ENCODE measurements around the gene VWA5B1.

VWA5B1 gene

DNA sequence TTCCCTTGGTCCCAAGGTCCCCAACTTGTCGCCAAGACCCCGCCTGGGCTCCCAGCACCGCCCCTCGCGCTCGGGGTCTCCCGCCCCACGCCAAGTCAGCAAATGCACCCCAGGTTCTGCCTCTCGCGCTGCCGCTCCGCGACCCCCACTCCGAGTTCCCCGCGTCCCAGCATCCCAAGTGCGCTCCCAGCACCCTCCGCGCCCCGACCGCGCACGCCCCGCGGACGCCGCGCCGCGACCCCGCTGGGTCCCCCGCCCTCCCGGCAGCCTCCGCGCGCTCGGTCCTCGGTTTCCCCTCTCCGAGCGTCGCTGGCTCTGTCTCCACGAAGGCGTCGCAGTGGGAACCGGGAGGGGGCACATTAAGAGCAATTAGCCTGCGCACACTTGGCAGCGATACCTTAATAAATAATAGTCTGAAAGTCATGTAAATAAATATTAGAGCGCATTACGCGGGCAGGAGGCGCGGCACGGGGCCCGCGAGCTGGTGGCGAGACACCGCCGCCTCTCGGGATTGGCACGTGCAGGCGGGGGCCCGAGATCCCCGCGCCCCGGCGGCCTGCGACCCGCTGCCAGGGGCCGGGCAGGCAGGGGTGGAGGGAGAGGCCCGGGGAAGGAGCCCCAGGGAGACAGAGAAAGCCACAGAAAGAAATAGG lies 75.9 kb downstream of the VWA5B1 start:
- DNase-seq (ENCODE audit: low read depth in 1 of 2, low spot score in 1 of 2): no peak

DNA sequence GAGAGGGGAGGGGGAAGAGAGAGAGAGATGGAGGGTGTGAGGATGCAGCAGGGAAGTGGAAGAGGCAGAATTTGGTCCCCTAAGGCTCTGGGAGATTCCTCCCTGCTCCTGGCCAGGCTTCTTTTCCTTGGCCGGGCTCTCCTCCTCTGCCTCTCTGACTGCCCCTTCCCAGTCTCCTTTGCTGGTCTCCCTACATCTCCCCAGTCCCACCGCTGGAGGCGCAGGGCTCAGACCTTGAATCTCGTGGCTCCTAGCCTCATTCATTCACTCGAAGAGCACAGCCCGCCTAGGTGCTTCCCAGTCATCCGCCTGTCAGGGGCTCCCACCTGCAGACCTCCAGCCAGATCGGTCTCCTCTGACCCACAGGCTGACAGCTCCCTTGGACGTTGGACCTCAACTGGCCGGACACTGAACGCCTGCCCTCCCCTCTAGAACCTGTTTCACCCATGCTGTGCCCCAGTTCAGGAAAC lies 76.5 kb downstream of the VWA5B1 start:
- DNase-seq (ENCODE audit: low read depth in 1 of 2, low spot score in 1 of 2): no peak

DNA sequence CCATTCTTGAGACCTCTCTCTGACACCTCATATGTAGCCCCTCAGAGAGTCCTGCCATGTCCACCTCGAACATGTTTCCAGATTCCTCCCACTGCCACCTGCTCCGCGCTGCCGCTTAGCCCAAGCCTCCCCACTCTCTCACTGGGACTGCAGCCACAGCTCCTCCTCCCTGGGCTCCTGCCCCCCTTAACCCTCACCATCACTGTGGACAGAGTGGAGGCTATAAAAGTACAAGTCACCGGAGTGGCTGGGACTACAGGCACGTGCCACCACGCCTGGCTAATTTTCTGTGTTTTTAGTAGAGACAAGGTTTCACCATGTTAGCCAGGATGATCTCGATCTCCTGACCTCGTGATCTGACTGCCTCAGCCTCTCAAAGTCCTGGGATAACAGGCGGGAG lies 77.0 kb downstream of the VWA5B1 start:
- DNase-seq (ENCODE audit: low read depth in 1 of 2, low spot score in 1 of 2): no peak

DNA sequence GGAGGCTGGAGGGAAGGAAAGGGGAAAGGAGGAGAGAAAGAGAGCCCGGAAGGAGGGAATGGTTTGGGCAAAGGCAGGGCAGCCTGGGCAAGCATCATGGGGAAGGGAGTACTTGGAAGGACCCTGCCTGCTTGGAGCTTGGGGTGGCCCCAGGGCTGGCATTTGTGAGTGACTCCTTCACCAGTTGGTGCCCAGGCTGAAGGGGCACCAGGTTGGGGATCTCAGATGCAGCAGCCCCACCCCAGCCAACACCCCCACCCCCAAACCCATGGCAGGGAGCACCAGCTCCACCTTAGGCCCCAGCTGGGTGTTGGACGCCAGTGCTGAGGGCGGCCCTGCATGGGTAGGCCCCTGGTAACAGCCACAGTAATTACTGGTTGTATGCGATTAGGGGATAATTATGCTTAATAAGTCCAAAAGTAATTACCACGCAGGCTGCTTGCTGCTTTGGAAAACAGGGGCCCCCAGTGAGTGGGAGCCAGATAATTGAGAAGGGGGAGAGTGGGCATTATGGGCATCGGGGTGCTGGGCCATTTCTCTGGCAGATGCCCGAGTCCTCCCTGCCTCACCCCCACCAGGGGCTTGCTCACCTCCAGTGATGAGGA lies 78.3 kb downstream of the VWA5B1 start:
- no peak for DNase-seq (ENCODE audit: low read depth in 1 of 2, low spot score in 1 of 2)

DNA sequence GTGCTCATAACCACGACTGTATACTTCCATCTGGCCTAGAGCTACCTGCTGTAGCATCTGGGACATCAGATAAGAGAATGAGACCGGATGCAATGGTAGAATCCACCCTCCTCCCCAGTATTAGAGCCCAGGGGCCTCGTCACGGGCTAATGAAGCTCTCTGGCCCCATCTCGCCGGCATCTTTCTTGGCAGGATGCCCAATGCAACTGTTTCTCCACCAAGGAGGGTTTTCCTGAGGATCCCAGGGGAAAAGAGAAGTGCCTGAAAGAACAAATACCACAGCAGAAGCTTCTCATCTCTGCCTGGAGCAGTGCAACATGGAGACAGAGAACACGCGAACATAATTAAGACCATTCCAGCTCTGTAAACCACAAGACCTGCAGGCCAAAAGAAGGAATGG lies 80.0 kb downstream of the VWA5B1 start:
- no peak for DNase-seq (ENCODE audit: low read depth in 1 of 2, low spot score in 1 of 2)

DNA sequence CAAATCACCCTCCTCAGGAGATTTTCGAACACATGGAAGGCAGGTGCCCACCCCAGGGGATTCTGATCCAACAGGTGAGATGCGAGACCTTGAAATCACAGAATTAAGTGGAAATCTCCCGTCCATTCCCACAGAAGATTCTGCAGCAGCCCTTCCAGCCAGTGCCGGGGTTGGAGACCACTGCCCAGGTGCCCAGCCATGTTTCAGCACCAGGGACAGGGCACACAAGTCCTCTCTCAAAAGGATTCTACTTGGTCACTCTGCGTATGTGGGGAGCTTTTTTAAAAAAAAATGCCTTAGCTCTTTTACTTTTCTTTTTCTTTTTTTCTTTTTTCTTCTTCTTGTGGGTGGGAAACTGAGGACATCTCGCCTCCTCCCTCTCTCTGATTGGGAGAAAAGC lies 80.7 kb downstream of the VWA5B1 start:
- no peak for DNase-seq (ENCODE audit: low read depth in 1 of 2, low spot score in 1 of 2)

DNA sequence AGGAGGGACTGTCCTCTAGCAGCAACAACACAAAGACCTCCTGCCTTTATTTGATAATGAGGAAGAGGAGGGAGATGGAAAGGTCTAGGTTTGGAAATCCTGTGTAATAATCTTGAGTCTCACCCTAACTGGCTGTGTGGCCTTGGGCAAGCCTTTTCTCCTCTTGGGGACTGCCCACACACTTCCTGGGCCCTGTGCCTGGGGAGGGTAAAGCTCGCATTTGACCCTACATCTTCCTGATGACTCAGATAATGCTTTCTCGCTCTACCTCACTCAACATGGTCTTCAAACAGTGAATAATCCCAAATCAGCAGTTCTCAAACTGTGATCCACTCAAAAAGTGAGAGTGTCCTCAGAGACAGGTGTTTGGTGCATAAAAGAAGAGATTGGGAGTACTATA lies 81.2 kb downstream of the VWA5B1 start:
- no peak for DNase-seq (ENCODE audit: low read depth in 1 of 2, low spot score in 1 of 2)

DNA sequence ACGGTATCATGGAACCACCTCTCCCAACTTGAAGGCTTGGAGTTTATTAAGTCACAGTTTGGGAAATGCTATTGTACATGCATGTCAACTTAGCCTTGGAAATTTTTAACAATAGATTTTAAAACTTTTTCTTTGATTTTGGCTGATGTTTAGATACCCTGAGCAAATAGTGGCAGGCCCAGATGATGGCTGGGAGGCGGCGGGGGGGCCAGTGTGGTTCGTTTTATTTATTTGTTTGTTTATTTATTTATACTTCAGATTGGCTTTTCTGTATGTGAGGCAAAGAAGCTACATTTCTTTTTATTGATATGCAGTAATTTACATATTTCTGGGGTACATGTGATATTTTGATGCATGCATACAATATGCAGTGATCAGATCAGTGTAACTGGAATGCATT lies 82.0 kb downstream of the VWA5B1 start:
- DNase-seq (ENCODE audit: low read depth in 1 of 2, low spot score in 1 of 2): no peak

DNA sequence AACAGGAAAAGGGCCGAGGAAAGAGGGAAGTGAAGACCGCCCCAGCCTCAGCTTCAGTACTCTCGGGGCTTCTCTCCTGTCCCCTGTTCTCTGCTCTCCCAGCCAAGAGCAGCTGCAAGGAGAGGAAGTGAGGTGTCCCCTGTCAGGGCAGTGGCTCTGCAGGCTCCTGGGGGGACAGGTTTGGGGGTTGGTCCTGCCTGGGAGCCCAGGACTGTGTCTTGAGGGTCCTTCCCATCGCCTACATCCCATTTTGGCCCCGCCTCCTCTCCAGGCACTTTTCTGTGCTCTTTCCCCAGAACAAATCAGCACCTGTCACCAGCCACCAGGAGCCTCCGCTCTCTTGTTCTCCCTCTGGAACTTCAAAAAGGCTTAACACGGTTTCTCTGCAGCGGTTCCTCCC lies 82.6 kb downstream of the VWA5B1 start:
- no peak for DNase-seq (ENCODE audit: low read depth in 1 of 2, low spot score in 1 of 2)

DNA sequence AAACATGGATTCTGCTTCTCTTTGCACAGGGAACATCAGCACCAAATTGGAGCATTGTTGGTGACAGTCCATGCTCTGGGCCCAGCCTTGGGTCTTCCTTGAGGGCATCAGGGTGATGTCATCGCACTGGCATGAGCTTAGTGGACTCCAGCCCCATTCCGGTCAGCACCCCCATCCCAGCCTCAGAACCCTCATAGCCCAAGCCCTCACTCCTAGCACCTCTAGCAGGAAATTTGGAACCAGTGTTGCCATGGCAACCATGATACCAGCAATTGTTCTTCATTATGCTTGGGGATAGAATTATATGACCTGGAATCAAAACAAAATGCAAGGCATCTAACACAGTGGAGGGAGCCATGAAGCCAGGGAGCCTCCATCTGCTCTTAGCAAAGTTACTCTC lies 83.1 kb downstream of the VWA5B1 start:
- no peak for DNase-seq (ENCODE audit: low read depth in 1 of 2, low spot score in 1 of 2)

DNA sequence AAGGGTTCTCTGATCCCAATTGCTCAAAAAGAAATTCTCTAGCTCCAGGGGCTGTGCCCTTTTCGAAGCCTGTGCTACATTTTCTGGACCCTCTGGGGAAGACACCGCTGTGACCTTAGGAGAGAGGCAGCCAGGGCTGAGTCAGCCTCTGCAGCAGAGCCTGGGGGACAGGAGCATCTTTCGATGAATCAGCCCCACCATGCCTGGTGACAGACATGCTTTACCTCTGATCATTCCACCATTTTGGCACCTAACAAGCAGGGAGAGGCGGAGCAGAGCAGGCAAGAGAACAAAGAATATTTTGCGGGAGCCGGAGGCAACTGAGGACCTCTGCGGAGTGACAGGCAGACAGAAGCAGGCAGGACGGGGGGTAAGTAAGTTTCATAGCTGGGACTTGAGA lies 84.9 kb downstream of the VWA5B1 start:
- DNase-seq (ENCODE audit: low read depth in 1 of 2, low spot score in 1 of 2): no peak

DNA sequence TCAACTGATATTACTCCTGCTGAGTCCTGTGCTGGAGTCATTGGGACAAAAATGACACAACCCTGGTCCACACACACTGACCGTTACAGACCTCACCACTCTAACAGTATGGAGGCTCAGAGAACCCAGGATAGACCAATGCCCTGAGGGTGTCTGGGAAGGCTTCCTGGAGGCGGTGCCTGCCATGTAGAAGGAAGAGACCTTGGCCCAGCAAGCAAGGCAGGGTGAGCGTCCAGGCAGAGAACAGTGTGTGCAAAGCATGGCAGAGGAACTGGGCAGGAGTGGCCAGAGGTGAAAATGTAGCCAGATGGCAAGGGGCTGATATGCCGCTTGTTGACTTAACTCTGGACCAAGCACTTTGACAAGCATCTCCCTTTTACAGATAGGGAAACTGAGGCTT lies 85.5 kb downstream of the VWA5B1 start:
- DNase-seq (ENCODE audit: low read depth in 1 of 2, low spot score in 1 of 2): no peak

DNA sequence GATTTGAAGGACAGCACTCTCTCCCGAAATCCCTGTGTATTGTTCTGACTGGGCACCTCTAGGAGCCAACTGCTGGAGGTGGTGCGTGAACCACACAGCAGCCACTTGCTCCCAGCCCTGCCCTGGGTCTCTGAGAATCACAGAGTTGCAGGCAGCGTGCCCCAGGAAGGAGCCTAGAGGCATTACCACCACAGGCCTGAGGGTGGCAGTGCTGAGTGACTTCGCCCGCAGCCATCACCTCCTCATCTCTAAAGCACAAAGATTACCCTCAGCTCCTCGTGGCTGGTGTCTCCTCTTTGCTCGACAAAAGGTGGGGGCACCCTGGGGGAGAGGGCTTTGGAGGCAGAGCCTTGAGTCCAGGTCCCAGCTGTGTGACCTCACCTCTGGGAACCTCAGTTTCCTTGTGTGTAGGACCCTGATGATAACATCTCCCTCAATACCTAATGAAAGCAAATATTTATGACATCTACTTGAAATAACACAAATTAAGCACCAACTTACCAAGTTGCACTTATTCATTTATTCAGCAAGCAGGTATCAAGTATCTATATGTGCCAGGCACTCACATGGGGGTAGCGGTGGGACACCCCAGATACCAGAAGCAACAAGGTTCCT lies 86.3 kb downstream of the VWA5B1 start:
- DNase-seq (ENCODE audit: low read depth in 1 of 2, low spot score in 1 of 2): peak; percentile 31 to 42

DNA sequence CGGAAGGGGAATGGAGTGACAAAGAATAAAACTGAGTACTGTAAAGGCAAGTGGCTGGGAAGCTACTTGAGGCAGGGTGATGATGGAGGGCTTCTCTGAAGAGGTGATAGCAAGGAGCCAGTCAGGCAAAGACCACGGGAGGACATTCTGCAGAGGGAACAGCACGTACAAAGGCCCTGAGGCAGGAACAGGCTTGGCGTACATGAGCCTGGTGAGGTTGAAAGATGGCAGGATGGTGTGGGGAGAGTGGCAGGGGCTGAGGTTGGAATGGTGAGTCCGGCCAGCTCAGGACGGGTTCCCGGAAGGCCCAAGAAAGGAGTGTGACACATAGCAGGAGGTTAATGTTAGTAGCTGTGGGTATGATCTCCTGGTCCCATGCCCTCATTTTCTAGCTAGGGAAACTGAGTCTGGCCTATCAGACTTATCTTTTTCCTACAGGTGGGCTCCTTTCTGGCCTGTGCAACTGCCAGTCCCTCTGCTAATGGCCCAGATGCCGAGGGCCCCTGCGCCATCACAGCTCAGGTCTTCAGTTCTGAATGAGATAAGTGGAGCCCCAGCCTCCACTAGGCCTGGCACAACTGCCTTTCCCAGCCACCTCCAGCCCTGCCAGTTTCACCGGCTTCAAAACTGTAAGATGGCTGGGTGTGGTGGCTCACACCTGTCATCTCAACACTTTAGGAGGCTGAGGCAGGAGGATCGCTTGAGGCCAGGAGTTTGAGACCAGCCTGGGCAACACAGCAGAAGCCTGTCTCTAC lies 87.0 kb downstream of the VWA5B1 start:
- no peak for DNase-seq (ENCODE audit: low read depth in 1 of 2, low spot score in 1 of 2)

DNA sequence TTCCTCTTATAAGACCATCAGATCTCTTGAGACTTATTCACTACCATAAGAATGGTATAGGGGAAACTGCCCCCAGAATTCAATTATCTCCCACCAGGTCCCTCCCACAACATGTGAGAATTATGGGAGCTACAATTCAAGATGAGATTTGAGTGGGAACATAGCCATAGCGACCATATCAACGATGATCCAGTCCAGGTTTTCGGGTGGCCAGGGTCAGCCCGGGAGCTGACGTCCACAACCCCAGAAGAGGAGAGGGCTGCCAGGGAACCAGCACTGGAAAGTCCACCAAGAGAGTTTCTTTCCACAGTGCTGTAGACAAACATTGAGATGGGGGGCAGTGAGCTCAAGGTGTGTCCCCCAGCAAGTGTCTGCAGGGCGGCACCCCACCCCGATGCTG lies 88.4 kb downstream of the VWA5B1 start:
- DNase-seq (ENCODE audit: low read depth in 1 of 2, low spot score in 1 of 2): no peak

DNA sequence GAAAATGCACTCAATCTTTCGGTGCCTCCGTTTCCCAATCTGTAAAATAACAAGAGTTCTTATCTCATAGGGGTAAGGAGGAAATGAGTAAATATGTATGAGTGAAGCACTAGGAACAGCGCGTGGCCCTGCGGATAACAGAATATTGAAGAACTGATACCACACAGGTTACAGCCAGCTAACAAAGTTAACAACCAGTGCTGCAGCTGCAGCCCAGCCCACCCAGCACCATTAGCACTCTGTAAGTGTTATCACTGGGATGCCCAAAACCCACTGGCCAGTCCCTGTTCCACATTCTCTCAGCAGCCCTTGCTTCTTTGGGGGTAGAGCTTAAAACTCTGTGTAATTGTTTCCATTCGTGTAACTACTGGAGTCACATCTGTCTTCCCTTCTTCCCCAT lies 89.5 kb downstream of the VWA5B1 start:
- no peak for DNase-seq (ENCODE audit: low read depth in 1 of 2, low spot score in 1 of 2)

DNA sequence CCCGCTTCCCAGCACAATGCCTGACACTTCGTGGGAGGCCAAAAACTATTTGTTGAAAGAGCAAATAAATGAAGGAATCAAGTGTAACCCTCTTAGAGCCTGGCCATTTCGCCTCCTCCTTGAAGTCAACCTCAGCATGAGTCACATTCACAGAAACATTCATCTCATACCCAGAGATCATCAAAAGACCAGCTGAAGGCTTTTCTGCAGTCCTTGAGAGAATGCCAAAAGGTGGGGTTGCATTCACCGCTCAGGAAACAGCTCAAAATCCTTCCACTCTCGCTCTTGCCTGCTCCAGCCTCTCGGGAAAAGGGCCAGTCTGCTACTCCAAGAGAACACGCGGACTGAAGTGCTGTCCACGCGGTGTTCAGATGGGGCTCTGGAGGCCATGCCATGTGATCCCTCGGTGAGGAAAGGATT lies 90.0 kb downstream of the VWA5B1 start:
- DNase-seq (ENCODE audit: low read depth in 1 of 2, low spot score in 1 of 2): no peak

DNA sequence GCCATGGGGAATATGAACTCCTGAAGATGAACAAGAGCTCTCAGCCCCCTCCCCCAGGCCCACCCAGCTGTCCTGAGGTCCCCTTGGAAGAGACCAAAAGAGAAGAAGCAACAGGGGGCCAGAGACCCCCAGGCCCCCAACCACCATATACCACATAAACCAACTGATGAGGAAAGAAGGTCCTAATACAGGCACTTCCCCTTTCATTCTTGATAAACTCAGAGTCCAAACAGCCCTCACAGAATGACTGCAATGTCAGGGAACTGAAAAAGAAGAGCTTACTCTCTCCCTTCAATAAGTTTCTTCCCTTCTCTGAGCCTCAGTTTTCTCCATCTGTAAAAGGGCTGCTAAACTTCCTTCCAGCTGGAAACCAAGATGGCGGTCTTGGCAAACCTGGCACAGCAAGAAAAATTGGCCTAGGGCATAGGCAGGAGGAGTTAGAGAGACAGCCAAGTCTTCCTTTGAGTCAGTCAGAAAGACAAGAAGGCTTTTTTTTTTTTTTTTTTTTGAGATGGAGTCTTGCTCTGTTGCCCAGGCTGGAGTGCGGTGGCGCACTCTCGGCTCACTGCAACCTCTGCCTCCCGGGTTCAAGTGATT lies 90.5 kb downstream of the VWA5B1 start:
- DNase-seq (ENCODE audit: low read depth in 1 of 2, low spot score in 1 of 2): no peak

DNA sequence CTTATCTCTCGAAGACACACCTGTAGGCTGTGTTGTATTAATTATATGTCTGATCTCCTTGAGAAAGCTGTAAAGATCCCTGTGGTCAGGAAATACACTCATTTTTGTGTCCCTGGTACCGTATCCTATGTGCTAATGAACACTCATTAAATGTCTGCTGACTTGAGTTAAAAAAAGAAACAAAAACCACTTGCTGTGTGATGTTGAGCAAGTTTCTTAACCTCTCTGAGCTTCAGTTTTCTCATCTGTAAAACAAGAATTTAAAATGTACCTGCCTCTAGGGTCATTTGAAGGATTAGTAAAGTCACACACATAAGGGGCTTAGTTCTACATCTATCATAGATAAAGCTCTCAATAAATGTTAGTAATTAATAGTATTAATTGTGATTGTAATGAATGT lies 91.3 kb downstream of the VWA5B1 start:
- DNase-seq (ENCODE audit: low read depth in 1 of 2, low spot score in 1 of 2): no peak

DNA sequence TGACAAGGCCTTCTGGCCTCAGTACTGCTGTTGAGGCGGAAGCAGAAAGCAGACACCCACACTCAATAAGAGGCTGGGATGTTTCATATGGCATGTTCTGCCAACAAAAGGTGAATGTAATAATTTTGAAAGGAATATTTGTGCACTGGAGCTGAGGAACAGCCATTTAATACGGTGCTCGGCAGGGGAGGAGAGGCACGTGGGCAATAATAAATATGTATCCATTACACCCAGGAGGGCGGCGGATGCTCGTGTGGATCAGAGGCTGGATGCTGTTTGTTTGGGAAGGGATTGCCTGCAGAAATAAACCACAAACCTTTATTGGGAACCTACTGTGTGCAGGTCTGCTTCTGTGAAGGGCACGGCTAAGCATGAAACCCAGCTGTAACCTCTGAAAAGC lies 92.0 kb downstream of the VWA5B1 start:
- DNase-seq (ENCODE audit: low read depth in 1 of 2, low spot score in 1 of 2): no peak

DNA sequence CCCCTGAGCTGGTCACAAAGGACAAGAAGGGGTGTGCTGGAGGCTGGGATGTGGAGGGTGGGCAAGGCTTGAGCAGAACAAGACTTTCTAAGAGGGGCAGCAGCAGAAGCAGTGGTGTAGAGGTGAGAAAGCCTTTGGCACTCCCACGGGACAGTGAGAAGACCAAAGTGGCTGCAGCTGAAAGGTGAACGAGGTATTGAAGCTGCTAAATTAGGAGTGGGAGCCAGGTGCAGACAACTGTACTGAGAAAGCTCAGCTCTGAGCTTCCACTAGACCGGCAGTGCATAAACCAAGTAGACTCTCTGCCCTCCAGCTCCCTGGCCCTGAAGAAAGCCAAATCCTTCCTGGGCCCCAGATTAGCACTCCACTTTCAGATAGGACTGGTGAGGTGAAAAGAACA lies 93.0 kb downstream of the VWA5B1 start:
- no peak for DNase-seq (ENCODE audit: low read depth in 1 of 2, low spot score in 1 of 2)

DNA sequence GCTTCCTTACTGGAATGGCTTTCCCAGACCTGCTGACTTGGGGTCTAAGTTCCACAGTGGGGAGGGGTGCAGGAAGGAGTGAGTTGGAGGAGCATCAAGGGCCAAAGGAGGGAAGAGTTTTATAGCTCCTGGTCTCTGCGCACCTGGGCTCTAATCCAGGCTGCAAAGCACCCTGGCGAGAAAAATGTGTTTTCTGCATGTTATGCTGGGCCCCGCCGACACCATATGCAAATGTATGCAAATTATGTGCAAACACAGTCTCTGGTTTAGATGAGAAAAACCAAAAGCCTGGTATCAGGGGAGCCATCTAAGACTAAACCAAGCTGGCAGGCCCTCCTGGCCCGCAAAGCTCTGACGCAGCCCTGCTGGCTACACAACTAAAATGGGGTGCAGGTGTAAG lies 95.0 kb downstream of the VWA5B1 start:
- DNase-seq (ENCODE audit: low read depth in 1 of 2, low spot score in 1 of 2): no peak
